GM12878 (cell line): ENCODE data around the gene ITGA8. TPM values are rescaled to one million over a fixed set of nuclear protein-coding genes. Genes with fewer than 3 reads are reported as not detected.

Experiments
- ATAC-seq: fragments of 200-7000 bp; cut with Tn5 transposase; 3 replicates; pipeline ENCODE4 v1.9.1; 2020; ENCODE audit warnings: mild to moderate bottlenecking, moderate library complexity
- BruUV-seq: library from RNA; stranded (reverse); fragments of 400-500 nt; replicated peaks from 2 replicates; lab custom pipeline; 2021; lab: Mats Ljungman, UMichigan
- CTCF ChIA-PET: fragments of 300-600 bp; sonication (Branson Sonifier 250); formaldehyde crosslinking; extraction: SDS; loops from one replicate; lab custom pipeline; 2021; ENCODE audit warnings: inconsistent platforms; lab: Yijun Ruan, JAX
- POLR2A ChIA-PET: fragments of 350-600 bp; formaldehyde crosslinking; extraction: SDS; loops from one replicate; lab custom pipeline; 2021; ENCODE audit warnings: inconsistent platforms; lab: Charles Lee
- RAD21 ChIA-PET: fragments of 300-600 bp; sonication (Branson Sonifier 250); formaldehyde crosslinking; loops from one replicate; lab custom pipeline; 2023; ENCODE audit warnings: antibody characterized with exemption; ENCODE audit not compliant: unreplicated experiment; lab: Charles Lee
- SMC1A ChIA-PET: fragments of 300-600 bp; sonication (Branson Sonifier 250); formaldehyde crosslinking; loops from one replicate; lab custom pipeline; 2023; ENCODE audit not compliant: unreplicated experiment, uncharacterized antibody; lab: Charles Lee
- DNase-seq: peaks from one replicate; pipeline ENCODE4 v3.0.0-alpha.2; 2011; ENCODE audit warnings: low read depth, low spot score
- FAIRE-seq: peaks from 3 replicates; lab custom pipeline; 2011; peaks lifted over from hg19 to GRCh38; lab: Jason Lieb, UNC
- H2AFZ ChIP-seq: 2 replicates; pipeline ENCODE4 v1.6.0; 2011; ENCODE audit warnings: low read depth, low read length, control low read depth; ENCODE audit not compliant: control insufficient read depth
- H3K27ac ChIP-seq: 2 replicates; pipeline ENCODE4 v1.5.1; 2011; ENCODE audit warnings: control low read depth; ENCODE audit not compliant: control insufficient read depth, insufficient read depth
- H3K27me3 ChIP-seq, 2 experiments: replicated peaks in 1 of 2; 2 replicates each; pipeline versions ENCODE4 v1.6.0 to v1.6.1; 2011; ENCODE audit warnings: low read length in 1 of 2; ENCODE audit not compliant: control insufficient read depth in 2 of 2, insufficient read depth in 2 of 2
- H3K36me3 ChIP-seq, 2 experiments: 2 replicates each; pipeline ENCODE4 v1.5.1; 2011; ENCODE audit warnings: low read length in 1 of 2; ENCODE audit not compliant: control insufficient read depth in 2 of 2, insufficient read depth in 2 of 2
- H3K4me1 ChIP-seq: 2 replicates; pipeline ENCODE4 v1.6.1; 2011; ENCODE audit warnings: mild to moderate bottlenecking, low read length, moderate library complexity, mixed read lengths; ENCODE audit not compliant: control insufficient read depth, insufficient read depth
- H3K4me2 ChIP-seq: 2 replicates; pipeline ENCODE4 v1.6.0; 2011; ENCODE audit warnings: control low read depth; ENCODE audit not compliant: control insufficient read depth, insufficient read depth
- H3K4me3 ChIP-seq: fragments of 200-600 bp; sonication (generic); 2 replicates; pipeline ENCODE4 v1.5.1; 2016
- H3K79me2 ChIP-seq: 2 replicates; pipeline ENCODE4 v1.6.0; 2011; ENCODE audit warnings: low read length; ENCODE audit not compliant: control insufficient read depth, insufficient read depth
- H3K9ac ChIP-seq: 2 replicates; pipeline ENCODE4 v1.8.0; 2011; ENCODE audit warnings: low read length, control low read depth, mixed read lengths; ENCODE audit not compliant: control insufficient read depth, insufficient read depth
- H3K9me3 ChIP-seq: replicated peaks from 3 replicates; pipeline ENCODE4 v1.5.1; 2011; ENCODE audit warnings: mild to moderate bottlenecking, low read length; ENCODE audit not compliant: control insufficient read depth, insufficient read depth
- H4K20me1 ChIP-seq: 2 replicates; pipeline ENCODE4 v1.6.0; 2011; ENCODE audit not compliant: control insufficient read depth, insufficient read depth
- HCFC1 ChIP-seq: fragments of 150-350 bp; IDR thresholded peaks from 2 replicates; pipeline ENCODE4 v1.6.1; 2014; ENCODE audit warnings: low read length
- HSF1 ChIP-seq: fragments of 150-350 bp; IDR thresholded peaks from 2 replicates; pipeline ENCODE4 v1.6.1; 2014; ENCODE audit warnings: mild to moderate bottlenecking, low read depth, low read length
- MAX ChIP-seq: IDR thresholded peaks from 2 replicates; pipeline ENCODE4 v1.6.1; 2012; ENCODE audit warnings: low read depth, low read length, improper control_type of control experiment
- MYB ChIP-seq: fragments of 150-350 bp; IDR thresholded peaks from 2 replicates; pipeline ENCODE4 v1.6.1; 2014; ENCODE audit warnings: mild to moderate bottlenecking, low read depth, low read length, borderline replicate concordance
- POLR2AphosphoS2 ChIP-seq: IDR thresholded peaks from 2 replicates; pipeline ENCODE4 v1.6.1; 2011; ENCODE audit warnings: low read depth, mild to moderate bottlenecking, low read length, improper control_type of control experiment, moderate library complexity
- RAD51 ChIP-seq: fragments of 450-650 bp; IDR thresholded peaks from 2 replicates; pipeline ENCODE4 v1.6.1; 2016; ENCODE audit warnings: moderate library complexity, mild to moderate bottlenecking, inconsistent platforms
- WGBS: methylation state at CpG from one replicate; pipeline ENCODE4 v1.1.6; 2016; ENCODE audit warnings: low lambda C conversion rate; ENCODE audit not compliant: insufficient replicate concordance, insufficient coverage; ENCODE audit errors: missing lambda C conversion rate; 5-methylcytosine and 5-hydroxymethylcytosine counted together
- in situ Hi-C: fragments of 300-500 bp; cut with MboI; formaldehyde crosslinking; loops from 9 replicates; pipeline ENCODE4 v1.14.3; 2018; ENCODE audit warnings: mixed read lengths
- intact Hi-C: fragments of 100-400 bp; cut with micrococcal nuclease; formaldehyde crosslinking; loops from one replicate; pipeline ENCODE4 v1.14.2; 2022; ENCODE audit not compliant: unreplicated experiment
- polyA plus RNA-seq, 11 experiments: library from polyadenylated mRNA; depleted of rRNA in 4 of 11; unstranded in 6 of 11; stranded (reverse) in 5 of 11; fragments of >200 nt; fragmentation: Nextera tagmentation in 4 of 11; fragmentation: Illumina TruSeq in 1 of 11; extraction: Ambion mirVana in 4 of 11; extraction: Trizol in 1 of 11; gene quantifications; 1 replicate in 1 of 11; 2 replicates in 10 of 11; pipeline versions ENCODE4 v1.2.1 to v1.2.3, GENCODE V29; 2011 to 2016; ENCODE audit warnings: inconsistent platforms in 2 of 11, missing spikeins in 2 of 11, low read depth in 1 of 11
- total RNA-seq, 4 experiments: library from RNA; depleted of rRNA in 3 of 4; stranded (reverse); fragments of >200 nt in 3 of 4; fragmentation: Illumina TruSeq in 1 of 4; extraction: Trizol in 1 of 4; gene quantifications; 2 replicates each; pipeline versions ENCODE4 v1.2.1 to v1.2.3, GENCODE V29; 2013 to 2021

The ITGA8 gene
- total and polyA plus RNA-seq, 10 of the 15 experiments (the other 5 are each of a cell fraction or from before 2014, with no cell fraction given) = 0.03 TPM; not detected in 9

GRCh38 chr10:15531927-15532722 lies 187.6 kb downstream of the ITGA8 start:
- RAD21 ChIA-PET = no interaction called here
- in situ Hi-C loops = no loop called here
- no peaks in the 10 kb centered on the region for H3K79me2 ChIP-seq

GRCh38 chr10:15528859-15529239 lies 190.9 kb downstream of the ITGA8 start:
- DNase-seq = no peak
- intact Hi-C loops (no loop called here), in situ Hi-C loops (no loop called here)
- BruUV-seq = no TSS peak
- no peak overlapping the region for H3K4me2 ChIP-seq
- H3K79me2 ChIP-seq = no peaks in the 10 kb centered on the region
- WGBS = 20% methylated on average over 4 of the region's 4 CpGs
- H3K4me3 ChIP-seq = no peak overlapping the region
- ChIA-PET SMC1A (no interaction called here), POLR2A (no interaction called here), CTCF (no interaction called here)
- no peak overlapping the region for H2AFZ ChIP-seq
- no peak for FAIRE-seq
- no peak overlapping the region for H3K9ac ChIP-seq
- H3K27me3 ChIP-seq = no peaks in the 10 kb centered on the region
- no peaks in the 10 kb centered on the region for H3K36me3 ChIP-seq
- no peaks in the 10 kb centered on the region for H4K20me1 ChIP-seq
- no peaks in the 10 kb centered on the region for H3K9me3 ChIP-seq
- no peaks in the 10 kb centered on the region for H3K4me1 ChIP-seq
- TF ChIP-seq MYB = no peak
- TF ChIP-seq HSF1 = no peak
- TF ChIP-seq, all 136 proteins: peak for 0
- RAD21 ChIA-PET = no interaction called here
- H3K27ac ChIP-seq = no peak overlapping the region
- no peak for ATAC-seq

More at GRCh38 chr10:15531927-15532722, 187.6 kb downstream of the ITGA8 start:
- Histone ChIP-seq H3K4me1 (no peaks in the 10 kb centered on the region), H3K9me3 (no peaks in the 10 kb centered on the region), H3K4me3 (no peak overlapping the region), H2AFZ (no peak overlapping the region), H3K4me2 (no peak overlapping the region), H3K9ac (no peak overlapping the region), H3K36me3 (no peaks in the 10 kb centered on the region), H3K27me3 (no peaks in the 10 kb centered on the region), H3K27ac (no peak overlapping the region), H4K20me1 (no peaks in the 10 kb centered on the region)
- no peak for TF ChIP-seq MAX
- no peak for TF ChIP-seq RAD51
- TF ChIP-seq HCFC1 = no peak
- no peak for TF ChIP-seq POLR2AphosphoS2
- DNase-seq = no peak
- WGBS = 57% methylated on average over 9 of the region's 13 CpGs
- no peak for ATAC-seq
- SMC1A ChIA-PET = no interaction called here
- CTCF ChIA-PET = no interaction called here
- intact Hi-C loops = no loop called here
- POLR2A ChIA-PET = no interaction called here
- no TSS peak for BruUV-seq
- FAIRE-seq = no peak
